Left lobe of liver (tissue), 2 donors: ENCODE results near the gene FASN. TPM values are rescaled to one million over a fixed set of nuclear protein-coding genes. Genes with fewer than 3 reads are reported as not detected.

Experiments used
- ATAC-seq: fragments of 200-7000 bp; cut with Tn5 transposase; one replicate; pipeline ENCODE4 v1.9.1; 2020; ENCODE audit warnings: mild to moderate bottlenecking, moderate library complexity
- DNase-seq: peaks from one replicate; pipeline ENCODE4 v3.0.0-alpha.2; 2020; ENCODE audit warnings: low spot score
- total RNA-seq: library from RNA; stranded (reverse); gene quantifications from one replicate; pipeline ENCODE4 v1.2.1, GENCODE V29; 2021
- donor health status: DM: no; HTN: no; CAD: no; lungs with moderate emphysema.
- donor health status: DM: no; HTN: yes; CAD: no.

Gene FASN
- total RNA-seq, 1 donor from 2014 or later, result 267 TPM

DNA sequence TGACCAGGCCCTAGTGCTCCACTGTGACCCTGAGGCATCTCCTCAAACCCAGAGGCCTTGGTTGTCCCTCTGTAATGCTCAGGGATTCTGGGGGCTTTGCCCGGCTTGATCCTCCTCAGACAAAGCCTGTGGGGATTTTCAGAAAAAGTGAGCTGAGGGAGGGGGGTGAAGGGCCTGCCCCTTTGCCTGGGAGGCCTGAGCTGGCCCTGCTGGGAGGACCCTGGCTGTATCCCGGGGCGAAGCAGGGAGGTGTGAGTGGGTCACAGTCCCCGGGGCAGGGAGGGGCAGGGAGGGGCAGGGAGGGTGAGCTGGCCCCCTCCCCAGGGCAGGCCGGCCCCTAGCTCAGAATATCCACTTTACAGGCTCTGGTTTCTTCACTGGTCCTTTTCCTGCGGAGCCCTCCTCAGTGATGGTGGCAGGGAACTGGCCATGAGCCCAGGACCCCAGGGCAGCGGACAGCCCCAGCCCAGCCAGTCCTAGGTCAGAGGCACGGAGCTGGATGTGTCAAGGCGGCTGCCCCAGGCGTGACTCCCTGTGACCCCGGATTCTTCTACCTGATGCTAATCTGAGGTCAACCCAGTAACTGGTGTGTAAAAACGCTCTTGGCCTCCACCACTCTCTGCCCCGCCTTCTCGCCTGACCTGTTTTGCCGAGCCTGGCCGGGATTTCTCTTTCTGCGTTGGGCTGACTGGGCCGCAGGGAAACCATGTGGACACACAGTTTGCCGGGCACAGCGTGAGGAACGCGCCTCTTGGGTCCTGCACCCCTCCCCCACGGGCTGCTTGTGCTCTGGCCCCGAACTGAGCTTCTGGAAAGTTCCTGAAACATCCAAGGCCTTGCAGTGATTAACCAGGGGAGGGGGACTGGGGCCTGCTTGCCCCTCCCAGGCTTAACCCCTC, 5.8 kb upstream of the FASN start:
- ATAC-seq (peak; percentile 20), DNase-seq (peak; percentile 96)

DNA sequence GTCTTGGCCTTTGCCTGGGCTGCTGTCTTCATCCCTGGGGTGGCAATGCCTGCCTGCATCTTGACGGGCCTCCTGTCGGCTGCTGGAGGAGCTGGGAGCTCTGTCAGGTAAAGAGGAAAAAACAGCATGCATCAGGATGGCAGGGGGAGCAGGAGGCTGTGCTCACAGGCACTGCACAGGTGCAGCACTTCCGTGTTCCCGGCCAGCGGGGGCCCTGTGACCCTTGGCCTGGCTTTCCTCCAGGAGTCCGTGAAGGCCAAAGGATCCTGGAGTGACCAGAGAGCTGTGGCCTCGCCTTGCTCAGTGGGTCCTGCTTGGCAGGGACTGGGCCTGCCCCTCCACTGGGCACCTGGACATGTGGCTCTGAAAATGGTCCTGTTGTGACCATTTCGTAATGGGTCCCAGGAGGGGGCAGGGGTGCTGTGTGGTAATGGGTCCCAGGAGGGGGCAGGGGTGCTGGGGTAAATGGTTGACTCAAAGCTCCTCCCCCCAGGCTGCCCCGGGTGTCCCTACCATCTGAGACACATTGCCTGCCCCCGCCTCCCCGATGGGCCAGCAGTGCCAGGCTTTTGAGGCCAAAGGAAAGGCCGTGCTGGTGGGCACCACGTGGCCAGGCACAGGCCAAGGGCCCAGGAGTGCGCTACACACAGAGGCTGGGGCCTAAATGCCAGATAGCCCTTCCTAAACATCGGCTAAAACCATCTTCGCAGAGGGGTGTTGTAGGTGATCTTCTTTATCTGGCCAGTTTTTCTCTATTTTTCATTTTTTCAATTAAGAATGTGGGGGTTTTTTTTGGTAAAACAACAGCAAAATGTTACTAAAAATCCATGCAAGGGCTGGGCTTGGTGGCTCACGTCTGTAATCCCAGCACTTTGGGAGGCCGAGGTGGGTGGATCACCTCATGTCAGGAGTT, 4.0 kb upstream of the FASN start:
- ATAC-seq, result peak; percentile 21
- peak; percentile 98 for DNase-seq

DNA sequence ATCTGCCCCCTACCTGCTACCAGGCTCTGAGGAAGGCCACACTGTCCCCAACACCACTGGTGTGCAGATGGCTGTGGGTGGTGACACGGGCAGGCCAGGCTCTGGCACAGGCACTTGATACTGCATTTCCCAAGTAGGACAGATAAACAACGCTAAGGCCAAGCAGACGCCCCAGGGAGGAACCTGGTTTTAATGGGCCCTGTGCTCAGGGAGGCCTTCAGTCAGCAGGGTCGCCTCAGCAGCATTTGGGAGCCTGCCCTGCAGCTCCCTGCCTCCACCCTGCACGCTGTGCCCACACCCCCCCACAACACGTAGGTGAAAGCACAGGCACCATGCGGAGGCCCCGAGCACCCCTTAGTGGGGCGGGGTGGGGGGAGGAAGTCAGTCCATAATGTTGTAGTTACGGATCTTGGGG, 3.3 kb upstream of the FASN start:
- DNase-seq (peak; percentile 80), ATAC-seq (peak; percentile 15)

DNA sequence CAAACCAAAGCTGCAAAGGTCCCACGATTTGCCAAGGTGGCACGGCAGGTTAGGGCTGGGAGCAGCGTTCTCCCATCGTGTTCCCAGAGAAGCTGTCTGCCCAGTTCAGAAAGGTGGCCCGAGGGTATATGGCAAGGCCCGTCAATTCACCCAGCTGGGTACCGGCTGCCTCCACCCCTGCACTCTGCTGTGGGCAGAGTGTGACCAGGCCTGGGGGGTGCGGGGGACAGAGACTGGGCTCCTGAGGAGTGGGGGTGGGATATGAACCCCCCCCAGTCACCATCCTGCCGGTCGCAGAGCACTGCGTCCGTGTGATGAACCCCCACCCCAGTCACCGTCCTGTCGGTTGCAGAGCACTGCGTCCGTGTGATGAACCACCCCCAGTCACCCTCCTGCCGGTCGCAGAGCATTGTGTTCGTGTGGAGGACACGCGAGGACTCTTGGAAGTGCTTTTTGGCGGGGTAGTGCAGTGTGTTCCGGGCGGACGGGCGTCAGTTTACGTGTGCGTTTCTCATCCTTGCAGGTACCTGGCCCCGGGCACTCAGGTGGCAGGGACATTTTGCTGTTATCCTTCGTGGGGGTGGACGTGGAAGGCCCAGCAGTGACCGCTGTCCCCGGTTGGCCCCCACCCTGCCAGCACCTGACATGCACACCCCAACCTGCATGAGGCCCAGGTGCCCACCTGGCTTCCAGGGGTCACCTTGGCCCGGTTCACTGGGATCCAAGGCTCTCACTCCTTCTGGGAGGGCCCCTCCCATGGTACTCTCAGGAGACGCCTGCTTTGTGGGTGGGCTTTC, 2.7 kb upstream of the FASN start:
- ATAC-seq (no peak), DNase-seq (no peak)

DNA sequence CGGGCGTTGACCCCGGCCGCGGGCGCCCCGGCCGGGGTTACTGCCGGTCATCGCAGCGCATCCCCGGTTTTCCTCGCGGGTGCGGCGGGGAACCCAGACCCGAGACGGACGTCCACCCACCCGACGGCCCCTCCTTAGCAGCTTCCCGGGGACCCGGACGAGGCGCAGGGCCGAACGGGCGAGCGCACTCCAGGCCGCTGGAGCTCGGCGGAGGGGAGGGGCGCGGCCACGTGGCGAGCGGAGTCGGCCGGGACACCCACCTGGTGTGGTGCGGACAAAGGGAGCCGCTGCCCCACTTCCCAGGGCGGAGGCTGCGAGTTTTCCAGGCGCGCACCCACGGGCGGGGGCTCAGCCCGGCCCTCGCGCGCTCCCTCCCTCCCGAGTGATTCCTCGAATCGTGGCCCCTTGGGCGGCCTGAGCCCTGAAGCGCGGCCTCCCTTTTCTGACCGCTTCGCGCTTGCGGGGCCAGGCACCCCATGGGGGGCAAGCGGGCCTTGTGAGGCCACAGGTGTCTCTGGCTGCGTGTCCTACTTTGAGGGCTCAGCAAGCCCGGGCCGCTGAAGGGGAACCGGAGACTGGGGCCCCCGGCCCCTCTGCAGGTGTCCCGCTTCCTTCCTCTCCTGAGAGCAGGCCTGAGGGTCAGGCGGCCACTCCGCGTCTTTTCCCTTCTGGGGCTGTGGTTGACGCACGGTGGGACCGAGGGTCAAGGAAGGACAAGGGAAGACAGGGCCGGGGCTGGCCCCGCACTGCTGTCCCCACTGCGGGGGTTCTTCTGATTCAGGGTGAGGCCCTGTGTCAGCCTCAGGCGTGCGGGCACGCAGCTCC, 1.1 kb upstream of the FASN start:
- ATAC-seq (no peak), DNase-seq (no peak)

DNA sequence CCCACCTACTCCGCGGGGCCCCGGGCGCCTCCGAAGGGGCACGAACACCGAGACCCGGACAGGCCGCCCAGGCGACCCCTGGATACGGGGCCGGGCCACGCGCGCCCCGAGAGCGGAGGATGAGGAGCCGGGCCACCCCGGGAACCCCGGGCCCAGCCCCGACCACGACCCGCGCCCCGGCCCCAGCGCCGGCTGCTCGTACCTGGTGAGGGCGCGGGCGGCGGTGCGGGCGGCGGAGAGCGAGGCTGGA, 192 bp downstream of the FASN start:
- ATAC-seq (no peak), DNase-seq (no peak)

DNA sequence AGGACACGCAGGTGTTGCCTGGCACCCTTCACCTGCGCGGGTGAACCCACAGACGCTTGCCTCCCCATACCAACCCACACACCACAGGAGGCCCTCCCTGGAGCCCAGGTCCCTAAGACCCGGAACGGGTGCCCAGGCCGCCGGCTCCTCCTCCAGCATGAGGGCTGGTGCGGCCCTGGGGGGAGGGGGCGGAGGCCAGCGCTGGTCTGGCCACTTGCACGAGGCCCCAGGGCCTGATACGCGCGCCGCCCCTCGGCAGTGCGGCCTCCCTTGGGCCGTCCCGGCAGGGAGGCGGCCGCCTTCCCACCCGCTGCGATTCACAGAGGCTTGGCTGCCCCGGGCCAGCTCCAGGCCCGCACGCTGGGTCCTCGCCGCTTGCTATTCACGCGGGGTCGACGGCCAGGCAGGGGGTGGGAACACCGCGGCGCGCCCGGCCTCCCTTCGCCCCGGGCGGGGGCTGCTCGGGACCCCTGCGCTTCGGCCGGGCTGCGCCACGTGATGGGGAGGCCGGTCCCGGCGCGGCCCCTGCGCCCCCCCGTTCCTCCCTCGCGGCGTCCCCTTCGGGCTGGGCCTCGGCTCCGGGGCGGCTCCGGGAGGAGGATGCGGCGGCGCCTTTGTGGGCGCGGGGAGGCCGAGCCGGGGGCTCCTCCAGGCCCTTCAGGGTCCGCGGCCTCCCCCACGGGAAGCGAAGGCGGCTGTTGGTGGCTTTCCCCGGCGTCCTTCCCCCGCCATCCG, 685 bp downstream of the FASN start:
- DNase-seq (peak; percentile 75), ATAC-seq (peak; percentile 3)

DNA sequence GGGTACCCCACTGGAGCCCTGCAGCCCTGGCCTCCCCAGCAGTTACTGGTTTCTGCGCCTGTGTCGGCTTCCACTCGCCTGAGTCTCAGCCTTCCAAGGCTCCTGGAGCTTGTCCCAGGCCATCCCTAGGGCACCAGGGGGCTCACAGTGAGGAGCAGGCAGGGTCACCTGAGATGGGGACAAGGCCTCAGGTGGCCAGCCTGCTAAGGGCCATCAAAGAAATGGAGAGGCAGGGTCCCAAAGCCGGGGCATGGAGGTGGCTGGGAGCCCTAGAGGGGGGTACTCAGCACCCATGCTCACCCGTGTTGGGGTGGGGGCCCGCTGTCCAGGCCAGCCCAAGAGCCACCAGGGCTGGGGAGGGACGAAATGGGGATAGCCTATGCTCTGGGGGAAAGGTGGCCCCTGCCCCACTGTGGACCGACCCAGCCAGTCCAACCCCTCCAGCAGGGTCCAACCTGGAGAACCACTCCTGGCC, 1.3 kb downstream of the FASN start:
- no peak for ATAC-seq
- DNase-seq, result no peak

DNA sequence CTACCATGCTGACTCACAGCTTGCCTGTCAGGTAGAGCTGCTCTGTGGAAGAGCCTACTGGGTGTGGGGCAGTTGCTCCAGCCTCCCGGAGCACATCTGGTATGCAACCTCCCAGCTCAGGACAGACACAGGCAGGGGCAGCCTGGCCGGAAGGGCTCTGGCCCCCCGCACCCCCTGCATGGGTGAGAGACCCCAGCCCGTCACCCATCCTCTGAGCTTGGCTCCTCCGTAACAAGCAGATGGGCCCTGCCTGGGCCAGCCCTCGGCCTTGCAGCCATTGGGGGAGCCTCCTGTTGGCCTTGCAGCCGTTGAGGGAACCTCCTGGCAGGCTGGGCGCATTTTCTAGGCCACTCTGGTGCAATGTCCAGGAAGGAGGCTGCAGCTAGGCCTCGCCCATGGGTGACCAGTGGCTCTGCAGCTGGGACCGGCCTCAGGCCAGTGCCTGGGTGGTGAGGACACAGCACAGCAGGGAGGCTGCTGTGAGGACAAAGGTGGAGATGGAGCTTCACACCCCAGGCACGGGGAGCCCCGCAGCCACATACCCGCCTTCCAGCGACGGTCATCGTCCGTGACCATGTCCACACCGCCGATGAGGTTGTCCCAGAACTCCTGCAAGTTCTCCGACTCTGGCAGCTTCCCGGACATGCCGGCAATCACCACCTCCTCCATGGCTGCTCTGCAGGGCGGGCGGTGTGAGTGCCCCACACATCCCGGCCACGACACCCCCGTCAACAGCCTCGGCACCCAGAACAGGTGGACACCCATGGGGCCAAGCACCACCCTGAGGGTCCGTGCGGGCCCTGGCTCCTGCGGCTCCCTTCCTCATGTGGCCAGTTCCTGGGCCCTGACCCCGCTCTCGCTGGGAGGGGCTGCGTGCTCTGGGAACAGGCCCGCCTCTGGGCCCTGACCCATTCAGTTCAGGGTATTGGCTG, 2.0 kb downstream of the FASN start:
- peak; percentile 71 for DNase-seq

DNA sequence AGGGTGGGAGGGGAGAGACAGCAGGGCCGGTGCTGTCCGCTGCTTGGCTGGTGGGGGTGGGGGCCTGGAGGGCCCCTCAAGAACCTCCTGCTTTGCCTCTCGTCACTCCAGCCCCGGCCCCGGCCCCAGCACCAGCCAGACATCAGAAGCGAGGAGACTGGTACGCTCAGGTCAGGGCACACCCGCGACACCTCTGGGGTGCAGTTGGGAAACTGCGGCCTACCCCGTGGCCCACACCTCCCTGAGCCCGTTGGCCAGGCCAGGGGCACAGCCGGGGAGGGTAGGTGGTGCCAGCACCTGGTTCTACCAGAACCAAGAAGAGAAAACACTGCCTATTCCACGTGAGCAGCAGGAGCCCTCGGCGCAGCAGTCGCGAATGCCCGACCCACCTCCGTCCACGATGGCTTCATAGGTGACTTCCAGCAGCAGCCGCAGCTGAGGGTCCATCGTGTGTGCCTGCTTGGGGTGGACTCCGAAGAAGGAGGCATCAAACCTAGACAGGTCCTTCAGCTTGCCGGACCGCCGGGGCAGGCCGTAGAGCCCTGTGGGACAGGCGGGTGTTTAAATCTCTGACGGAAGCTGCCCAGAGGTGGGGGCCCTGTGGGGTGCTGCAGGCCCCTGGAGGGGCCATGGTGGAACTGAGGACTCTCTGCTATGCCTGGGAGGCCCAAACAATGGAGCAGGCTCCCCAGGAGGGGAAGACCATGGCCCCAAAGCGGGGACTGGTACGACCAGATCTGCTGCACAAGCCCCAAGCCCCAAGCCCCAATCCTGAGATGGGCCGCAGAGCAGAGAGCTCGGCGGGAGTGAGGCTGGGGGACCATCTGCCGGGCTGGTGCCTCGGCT, 2.9 kb downstream of the FASN start:
- ATAC-seq (no peak), DNase-seq (no peak)

More for the DNA sequence above, 2.0 kb downstream of the FASN start:
- ATAC-seq, result peak; percentile 7

DNA sequence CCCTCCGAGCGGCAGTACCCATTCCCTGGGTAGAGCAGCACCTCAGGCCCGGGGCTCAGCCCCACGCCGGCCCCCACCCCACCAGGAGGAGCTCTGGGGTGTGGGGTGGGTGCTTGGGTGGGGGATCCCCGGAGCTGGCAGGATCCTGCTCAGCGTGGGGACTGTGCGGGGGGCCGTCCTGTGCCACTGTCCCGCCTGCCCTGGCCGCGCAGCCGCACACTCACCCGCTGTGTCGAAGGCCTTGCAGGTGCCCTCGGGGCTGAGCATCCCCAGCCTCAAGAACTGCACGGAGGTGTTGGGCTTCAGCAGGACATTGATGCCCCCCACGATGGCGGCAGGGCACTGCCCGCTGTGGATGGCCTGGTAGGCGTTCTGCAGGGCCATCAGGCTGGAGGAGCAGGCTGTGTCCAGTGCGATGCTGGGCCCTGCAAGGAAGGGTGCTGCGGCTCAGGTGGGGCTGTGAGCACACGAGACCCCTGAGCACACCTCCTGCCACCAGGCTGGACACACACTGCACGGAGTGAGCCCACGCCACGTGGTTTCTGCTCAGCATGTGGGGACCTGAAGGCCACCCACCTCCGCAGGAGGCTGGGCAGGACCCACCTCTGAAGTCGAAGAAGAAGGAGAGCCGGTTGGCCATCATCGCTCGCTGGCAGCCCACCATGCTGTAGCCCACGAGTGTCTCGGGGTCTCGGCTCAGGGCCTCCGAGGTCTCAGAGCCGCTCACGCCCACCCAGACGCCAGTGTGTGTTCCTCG, 4.9 kb downstream of the FASN start:
- no peak for DNase-seq
- no peak for ATAC-seq

DNA sequence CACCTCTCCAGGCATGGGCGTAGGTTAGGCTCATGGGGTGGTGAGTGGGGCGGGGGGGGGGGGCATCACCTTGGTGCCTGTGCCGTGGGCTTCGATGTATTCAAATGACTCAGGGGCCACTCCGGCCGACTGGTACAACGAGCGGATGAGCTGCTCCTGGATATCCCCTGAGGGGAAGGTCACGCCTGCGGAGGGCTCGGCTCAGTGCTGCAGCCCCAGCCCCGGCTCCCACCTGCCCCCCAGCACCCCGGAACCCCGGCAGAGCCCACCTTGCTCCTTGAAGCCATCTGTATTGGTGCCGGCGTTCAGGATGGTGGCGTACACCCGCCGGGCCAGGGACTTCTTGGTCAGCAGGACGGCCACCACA, 5.4 kb downstream of the FASN start:
- ATAC-seq (no peak), DNase-seq (no peak)

DNA sequence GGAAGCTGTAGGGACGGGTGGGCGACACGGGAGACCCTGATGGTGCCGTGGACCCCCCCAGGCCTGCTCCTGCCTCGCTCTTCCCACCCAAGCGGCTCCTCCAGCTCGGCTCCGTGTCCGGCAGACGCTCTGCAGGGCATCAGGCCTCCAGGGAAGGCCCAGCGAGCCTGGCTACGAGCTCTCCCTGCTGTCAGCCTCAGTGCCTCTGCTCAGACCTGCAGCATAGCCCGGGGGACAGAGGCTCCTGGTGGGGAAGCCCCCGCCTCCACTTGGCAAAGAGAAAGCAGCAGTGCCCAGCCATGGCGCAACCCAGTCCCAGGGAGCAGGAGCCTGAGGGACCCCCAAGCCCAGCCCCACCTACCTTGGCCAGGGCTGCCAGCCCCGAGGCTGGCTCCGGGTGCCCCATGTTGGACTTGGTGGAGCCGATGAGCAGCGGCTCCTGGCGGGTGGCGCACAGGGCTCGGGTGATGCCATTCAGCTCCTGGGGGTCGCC, 5.9 kb downstream of the FASN start:
- no peak for DNase-seq
- ATAC-seq, result no peak

DNA sequence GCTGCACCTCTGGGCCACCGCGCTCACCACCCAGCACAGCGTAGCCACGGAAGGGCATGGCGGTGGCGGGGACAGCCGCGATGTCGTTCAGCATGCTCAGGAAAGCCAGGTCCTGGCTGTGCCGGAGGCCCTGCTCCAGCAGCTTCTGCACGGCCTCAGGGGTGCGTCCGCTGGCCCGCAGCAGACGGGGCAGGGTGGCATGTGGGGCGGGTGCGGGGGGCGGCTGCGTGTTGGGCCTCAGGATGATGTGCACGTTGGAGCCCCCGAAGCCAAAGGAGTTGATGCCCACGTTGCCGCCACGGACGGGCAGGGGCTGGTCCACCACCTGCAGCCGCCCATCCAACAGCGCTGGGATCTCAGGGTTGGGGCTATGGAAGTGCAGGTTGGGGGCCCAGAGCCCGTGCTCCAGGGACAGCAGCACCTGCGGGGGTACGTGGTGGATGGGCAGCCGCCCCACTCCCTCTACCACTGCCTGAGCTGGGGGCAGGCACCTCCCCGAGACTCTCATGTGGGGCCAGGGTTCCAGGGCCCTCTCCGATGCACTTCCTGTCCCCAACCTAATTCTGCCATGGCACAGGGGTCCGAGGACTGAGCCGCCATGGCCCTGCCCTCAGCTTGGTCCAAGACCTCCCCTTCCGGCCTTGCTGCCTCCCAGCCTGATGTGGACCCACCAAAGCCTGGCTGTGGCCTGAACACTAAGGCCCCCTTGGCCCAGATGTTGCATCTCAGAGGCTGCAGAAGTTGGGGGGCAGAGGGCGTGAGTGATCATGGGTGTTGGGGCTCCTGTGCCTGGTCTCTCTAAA, 6.6 kb downstream of the FASN start:
- ATAC-seq (no peak), DNase-seq (no peak)

DNA sequence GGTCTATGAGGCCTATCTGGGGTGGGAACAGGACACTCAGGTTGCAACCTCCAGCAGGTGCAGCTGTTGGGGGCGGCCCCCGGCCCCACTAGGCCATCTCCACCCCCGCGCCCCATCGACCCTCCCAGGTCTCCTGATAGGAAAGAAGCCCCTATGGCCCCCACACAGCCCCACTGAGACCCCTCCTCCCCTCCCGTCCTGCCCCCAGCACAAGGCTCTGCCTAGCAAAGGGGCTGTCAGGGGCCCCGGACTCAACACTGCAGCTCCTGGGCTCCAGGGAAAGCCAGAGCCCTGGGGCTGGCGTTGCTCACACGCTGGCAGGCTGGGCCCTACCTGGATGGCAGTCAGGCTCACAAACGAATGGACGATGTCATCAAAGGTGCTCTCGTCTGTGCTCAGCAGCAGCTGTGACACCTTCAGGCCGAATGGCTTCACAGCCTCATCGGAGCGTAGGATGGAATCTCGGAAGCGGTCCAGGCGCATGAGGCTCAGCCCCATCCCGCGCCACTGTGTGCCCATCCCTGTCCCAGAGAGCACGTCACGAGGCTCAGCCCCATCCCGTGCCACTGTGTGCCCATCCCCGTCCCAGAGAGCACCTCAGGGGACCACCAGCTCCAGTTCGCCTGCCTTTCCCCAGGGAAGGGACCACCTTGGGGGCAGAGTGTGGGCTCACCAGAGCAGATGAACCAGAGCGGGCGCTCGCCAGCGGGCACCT, 7.3 kb downstream of the FASN start:
- DNase-seq (no peak), ATAC-seq (no peak)
